Coronary artery (tissue), 2 donors: Measurements from ENCODE around the gene KREMEN2.

Experiments
- DNase-seq: peaks from one replicate; pipeline ENCODE4 v3.0.0-alpha.2; 2017; ENCODE audit warnings: low spot score
- H3K27ac ChIP-seq, 2 donors: fragments of 200-600 bp; sonication (generic); one replicate each; pipeline ENCODE4 v1.5.1; 2016 to 2019
- H3K4me3 ChIP-seq: fragments of 200-600 bp; sonication (generic); 2 replicates; pipeline ENCODE4 v1.5.1; 2016; ENCODE audit warnings: mild to moderate bottlenecking, moderate library complexity
- CTCF ChIP-seq: fragments of 200-600 bp; sonication (generic); IDR thresholded peaks from one replicate; pipeline ENCODE4 v1.5.1; 2019; ENCODE audit warnings: antibody characterized with exemption

Gene KREMEN2

GRCh38 chr16:2952679-2953078 lies 11.4 kb upstream of the KREMEN2 start:
- no peak overlapping the region for H3K4me3 ChIP-seq
- DNase-seq, result no peak
- H3K27ac ChIP-seq, result no peak overlapping the region
- no peak for TF ChIP-seq CTCF

DNA sequence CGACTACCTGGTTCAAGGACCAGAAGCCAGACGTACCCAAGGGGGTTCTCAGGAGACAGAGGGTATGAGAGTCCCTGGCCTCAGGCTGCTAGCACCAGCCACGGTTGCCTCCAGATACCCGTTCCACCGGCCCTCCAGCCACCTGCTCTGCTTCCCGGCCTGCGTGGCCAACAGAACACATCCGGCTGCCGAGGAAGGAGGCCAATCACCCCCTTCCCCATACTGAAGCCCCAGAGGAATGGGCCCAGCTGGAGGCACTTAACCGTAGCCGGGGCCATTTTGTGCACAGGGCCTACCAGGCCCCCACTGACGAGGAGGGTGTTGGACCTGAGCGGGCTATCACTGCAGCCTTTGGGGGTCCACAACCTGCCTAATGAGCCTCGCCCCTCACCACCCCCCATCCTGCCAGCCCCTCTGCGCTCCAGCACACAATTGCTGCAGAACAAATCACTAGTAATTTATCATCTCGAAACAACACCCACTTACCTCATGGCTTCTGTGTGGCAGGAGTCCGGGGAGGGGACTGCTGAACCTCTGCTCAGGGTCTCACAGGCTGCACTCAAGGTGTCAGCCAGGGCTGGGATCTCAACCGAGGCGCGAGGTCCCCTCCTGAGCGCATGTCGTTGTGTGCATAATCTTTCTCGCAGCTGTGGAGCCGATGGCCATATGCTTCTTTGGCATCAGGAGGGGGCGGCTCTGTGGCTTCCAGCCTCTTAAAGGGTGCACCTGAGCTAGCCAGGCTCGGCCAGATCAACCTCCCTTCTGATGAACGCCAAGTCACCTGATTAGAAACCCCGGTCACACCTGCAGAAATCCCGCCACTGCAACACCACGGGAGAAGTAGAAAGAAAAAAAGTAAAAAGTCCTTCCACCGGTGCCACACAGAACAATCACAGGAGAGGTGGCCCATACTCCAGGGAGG lies 10.1 kb upstream of the KREMEN2 start:
- no peak for DNase-seq
- no peak overlapping the region for H3K4me3 ChIP-seq
- H3K27ac ChIP-seq, result no peak overlapping the region
- TF ChIP-seq CTCF, result no peak

DNA sequence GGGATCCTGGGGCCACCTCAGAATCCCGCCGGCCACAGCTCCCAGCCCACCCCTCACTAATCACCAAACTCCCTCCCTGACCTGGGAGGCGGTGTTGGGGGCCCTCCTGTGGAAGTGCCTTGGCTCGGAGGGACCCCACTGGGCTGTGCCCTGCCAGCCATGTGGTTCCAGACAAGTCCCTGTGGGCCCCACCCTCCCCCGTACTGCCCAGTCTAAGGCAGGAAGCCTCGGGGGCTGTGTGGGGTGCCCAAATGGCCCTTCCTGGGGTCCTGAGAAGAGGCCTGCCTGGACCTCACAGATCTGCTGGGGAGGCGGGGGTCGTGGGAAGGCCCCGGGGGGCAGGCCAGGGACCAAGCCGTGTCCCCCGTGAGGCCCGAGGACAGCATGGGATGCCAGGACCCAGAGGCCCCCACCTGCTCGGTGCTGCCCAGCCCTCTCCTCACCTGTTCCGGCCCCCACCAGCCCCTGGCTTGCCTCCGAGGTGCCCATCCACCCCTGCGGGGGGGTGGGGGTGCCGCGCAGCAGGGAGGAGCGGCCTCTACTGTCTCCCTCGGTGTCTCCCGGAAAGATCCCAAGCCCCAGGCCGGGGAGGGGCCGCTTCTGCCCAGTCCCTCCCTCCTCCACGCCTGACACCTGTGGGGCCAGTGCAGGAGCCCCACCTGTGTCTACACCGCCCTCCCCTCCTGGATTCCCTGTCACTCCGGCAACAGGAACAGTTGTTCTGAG lies 9.3 kb upstream of the KREMEN2 start:
- no peak for DNase-seq
- Histone ChIP-seq H3K27ac (no peak overlapping the region), H3K4me3 (no peak overlapping the region)
- no peak for TF ChIP-seq CTCF

GRCh38 chr16:2955438-2955778 lies 8.7 kb upstream of the KREMEN2 start:
- Histone ChIP-seq H3K27ac (no peak overlapping the region), H3K4me3 (no peak overlapping the region)
- TF ChIP-seq CTCF, result no peak
- no peak for DNase-seq

DNA sequence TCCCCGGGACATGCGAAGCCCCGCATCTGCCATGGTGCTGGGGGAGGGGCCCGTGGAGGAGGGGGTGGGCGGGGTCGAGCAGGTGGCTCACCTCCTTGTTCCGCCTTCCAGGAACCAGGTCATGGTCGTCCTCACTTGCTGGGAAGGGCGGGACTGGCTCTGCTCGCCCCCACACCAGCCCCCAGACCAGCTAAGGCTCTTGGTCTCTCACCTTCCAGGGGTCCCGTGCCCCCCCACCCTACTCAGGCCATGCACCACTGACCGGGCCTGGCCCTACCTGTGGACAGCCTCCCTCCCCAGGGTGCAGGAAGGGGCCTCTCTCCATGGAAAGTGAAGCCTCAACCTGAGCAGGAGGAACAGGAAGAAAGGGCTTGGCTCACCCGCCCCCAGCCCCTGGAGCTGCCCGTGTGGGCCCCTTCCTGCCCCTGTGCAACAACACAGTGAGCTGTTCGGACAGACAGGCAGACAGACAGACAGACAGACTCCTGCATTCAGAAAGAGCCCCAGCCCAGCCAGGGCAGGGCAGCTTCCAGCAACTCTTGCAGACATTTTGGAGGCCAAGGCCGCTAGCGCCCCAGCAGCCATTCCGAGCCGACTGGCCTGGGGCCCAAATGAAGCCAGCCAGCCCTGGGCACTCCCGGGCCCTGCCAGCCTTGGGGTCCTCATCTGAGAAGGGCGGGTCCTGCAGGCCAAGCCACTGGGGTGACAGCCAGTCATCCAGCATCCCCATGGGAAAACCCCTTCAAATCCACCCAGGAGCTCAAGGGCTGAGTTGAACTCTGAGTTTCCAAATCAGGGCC lies 8.1 kb upstream of the KREMEN2 start:
- no peak for DNase-seq
- TF ChIP-seq CTCF, result no peak
- H3K4me3 ChIP-seq, result no peak overlapping the region
- no peak overlapping the region for H3K27ac ChIP-seq

GRCh38 chr16:2956579-2956956 lies 7.5 kb upstream of the KREMEN2 start:
- H3K27ac ChIP-seq, result no peak overlapping the region
- TF ChIP-seq CTCF, result no peak
- DNase-seq, result no peak
- H3K4me3 ChIP-seq, result no peak overlapping the region
